Upper lobe of left lung (tissue), 4 donors: ENCODE results near the gene MARK3.

Experiments used
- EP300 ChIP-seq, 4 donors: sonication (generic); formaldehyde crosslinking; IDR thresholded peaks; one replicate each; pipeline ENCODE4 v1.5.1; 2017; ENCODE audit warnings: antibody characterized with exemption in 4 of 4, control low read depth in 2 of 4
- POLR2A ChIP-seq, 4 donors: fragments of 450-650 bp; IDR thresholded peaks; one replicate each; pipeline ENCODE4 v1.5.1; 2016 to 2017; ENCODE audit warnings: antibody characterized with exemption in 4 of 4, mild to moderate bottlenecking in 2 of 4
- POLR2AphosphoS5 ChIP-seq, 2 donors: sonication (generic); formaldehyde crosslinking; IDR thresholded peaks; one replicate each; pipeline ENCODE4 v1.5.1; 2017; ENCODE audit warnings: antibody characterized with exemption in 2 of 2
- TF ChIP-seq, protein P1 (sequence below), 6 experiments: fragments of 450-650 bp in 4 of 6; fragments of 200-600 bp in 2 of 6; sonication (generic) in 2 of 6; IDR thresholded peaks; one replicate each; pipeline ENCODE4 v1.5.1; 2016 to 2019; ENCODE audit warnings: antibody characterized with exemption in 6 of 6

DNA sequence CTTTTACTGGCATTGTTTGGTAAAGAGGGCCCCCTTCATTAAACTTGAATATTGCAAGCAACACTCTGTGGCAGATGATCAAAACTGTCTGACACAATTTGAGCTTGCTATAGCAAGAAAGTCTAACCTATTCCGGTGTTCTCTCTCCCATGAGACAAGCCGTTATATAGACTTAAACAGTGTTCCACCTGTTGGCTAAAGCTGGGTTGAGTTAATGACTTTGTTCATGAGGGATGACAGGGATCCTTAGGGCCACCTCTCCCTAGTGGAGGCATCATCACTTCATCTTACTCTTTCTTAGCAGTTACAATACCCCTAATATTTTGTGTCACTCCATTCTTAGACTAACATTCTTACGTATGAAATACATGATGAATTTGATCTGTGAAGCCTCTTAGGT is 47.4 kb upstream of the MARK3 start:
- TF ChIP-seq, protein P1, sequence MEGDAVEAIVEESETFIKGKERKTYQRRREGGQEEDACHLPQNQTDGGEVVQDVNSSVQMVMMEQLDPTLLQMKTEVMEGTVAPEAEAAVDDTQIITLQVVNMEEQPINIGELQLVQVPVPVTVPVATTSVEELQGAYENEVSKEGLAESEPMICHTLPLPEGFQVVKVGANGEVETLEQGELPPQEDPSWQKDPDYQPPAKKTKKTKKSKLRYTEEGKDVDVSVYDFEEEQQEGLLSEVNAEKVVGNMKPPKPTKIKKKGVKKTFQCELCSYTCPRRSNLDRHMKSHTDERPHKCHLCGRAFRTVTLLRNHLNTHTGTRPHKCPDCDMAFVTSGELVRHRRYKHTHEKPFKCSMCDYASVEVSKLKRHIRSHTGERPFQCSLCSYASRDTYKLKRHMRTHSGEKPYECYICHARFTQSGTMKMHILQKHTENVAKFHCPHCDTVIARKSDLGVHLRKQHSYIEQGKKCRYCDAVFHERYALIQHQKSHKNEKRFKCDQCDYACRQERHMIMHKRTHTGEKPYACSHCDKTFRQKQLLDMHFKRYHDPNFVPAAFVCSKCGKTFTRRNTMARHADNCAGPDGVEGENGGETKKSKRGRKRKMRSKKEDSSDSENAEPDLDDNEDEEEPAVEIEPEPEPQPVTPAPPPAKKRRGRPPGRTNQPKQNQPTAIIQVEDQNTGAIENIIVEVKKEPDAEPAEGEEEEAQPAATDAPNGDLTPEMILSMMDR (IDR thresholded peaks at IDR 0.05), result no peak
- TF ChIP-seq EP300 (IDR thresholded peaks at IDR 0.05), result no peak
- no peak for TF ChIP-seq POLR2A (IDR thresholded peaks at IDR 0.05)
- no peak for TF ChIP-seq POLR2AphosphoS5 (IDR thresholded peaks at IDR 0.05)
